SK-MEL-5 (cell line): ENCODE results near the gene FOXR2. TPM values are rescaled to one million over a fixed set of nuclear protein-coding genes. Genes with fewer than 3 reads are reported as not detected.

ENCODE experiments used
- DNase-seq: peaks from one replicate; pipeline ENCODE4 v3.0.0-alpha.2; 2016; ENCODE audit warnings: low read depth, low spot score
- in situ Hi-C: cut with HindIII; loops from 2 replicates; pipeline ENCODE4 v1.10.0; 2016; ENCODE audit warnings: low sequenced_read_pairs, high pct_unique_total_duplicates, low pct_unique_long_range_greater_than_20kb
- polyA plus RNA-seq, 2 experiments: library from polyadenylated mRNA; depleted of rRNA; stranded (reverse); fragments of >200 nt; gene quantifications; 2 replicates each; pipeline ENCODE4 v1.2.3, GENCODE V29; 2015
- small RNA-seq, 2 experiments: library from RNA; depleted of rRNA; stranded (forward); fragments of <200 nt; gene quantifications; one replicate each; pipeline ENCODE3, GENCODE V24; 2014
- total RNA-seq: library from RNA; depleted of rRNA; stranded (reverse); fragments of >200 nt; shearing (Covaris generic); gene quantifications from 2 replicates; pipeline ENCODE4 v1.2.3, GENCODE V29; 2014; rRNA removed

Gene FOXR2, protein sequence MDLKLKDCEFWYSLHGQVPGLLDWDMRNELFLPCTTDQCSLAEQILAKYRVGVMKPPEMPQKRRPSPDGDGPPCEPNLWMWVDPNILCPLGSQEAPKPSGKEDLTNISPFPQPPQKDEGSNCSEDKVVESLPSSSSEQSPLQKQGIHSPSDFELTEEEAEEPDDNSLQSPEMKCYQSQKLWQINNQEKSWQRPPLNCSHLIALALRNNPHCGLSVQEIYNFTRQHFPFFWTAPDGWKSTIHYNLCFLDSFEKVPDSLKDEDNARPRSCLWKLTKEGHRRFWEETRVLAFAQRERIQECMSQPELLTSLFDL
- total RNA-seq: not detected in 2 replicates
- polyA plus RNA-seq (2015; cell fraction: cytosol; rRNA removed): 0.07 TPM in 1 of 2 replicates, not detected in the other
- polyA plus RNA-seq (2015; cell fraction: nucleus; rRNA removed): 0.25 and 0.33 TPM in 2 replicates

DNA sequence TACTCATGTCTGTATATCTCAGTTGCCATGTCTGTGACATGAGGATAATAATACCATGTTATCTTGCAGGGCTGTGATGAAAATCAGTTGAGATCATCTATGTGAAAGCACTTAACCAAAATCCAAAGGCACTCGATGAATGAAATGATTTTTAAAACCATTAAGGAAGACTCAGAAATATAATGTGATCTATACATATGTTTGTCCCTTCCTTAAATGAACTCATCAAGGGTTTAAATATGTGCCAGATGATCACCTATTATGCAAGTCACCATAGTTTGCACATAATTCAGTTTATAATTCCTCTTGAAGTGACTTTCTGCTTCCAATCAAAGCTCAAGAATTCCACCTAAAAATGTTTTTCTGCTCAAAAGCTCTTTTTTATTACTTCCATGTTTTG, at the start of gene FOXR2:
Gene FOXR2, plus strand, starts transcription at position 301 of the 400 bp plus-strand sequence. CDS start 312 bp downstream, outside the sequence.
- in situ Hi-C loops: no loop called here
- DNase-seq: no peak

DNA sequence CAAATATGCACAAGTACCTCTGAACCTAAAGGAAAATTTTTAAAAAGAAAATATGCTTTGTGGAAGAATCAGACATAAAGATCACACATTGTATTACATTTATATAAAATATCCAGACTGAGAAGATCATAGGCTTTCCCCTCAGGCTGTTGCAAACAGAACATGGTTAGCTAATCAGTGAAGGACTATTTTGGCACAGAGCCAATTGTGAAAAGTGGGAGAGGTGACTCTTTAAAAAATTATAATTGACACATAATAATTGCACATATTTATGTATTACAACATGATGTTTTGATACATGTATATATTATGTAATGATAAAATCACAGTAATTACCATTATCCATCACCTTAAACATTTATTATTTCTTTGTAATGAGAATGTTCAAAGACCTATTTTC, 44.1 kb upstream of the FOXR2 start:
- in situ Hi-C loops: no loop called here
- no peak for DNase-seq

DNA sequence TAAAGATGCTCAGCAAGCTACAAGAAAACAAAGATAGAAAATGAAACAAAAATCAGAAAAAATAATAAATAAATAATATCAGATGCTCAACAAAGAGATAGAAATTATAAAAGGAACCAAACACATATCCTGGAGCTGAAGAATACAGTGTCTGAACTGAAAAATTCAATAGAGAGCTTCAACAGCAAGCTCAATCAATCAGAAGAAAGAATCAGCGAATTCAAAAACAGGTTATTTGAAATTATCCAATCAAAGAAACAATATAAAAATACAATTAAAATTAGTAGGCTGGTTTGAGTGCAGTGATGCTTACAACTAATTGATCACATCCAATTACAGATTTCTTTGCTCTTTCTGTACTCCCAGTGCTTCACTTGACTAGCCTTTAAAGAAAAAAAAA, 40.8 kb upstream of the FOXR2 start:
- in situ Hi-C loops: no loop called here
- no peak for DNase-seq

DNA sequence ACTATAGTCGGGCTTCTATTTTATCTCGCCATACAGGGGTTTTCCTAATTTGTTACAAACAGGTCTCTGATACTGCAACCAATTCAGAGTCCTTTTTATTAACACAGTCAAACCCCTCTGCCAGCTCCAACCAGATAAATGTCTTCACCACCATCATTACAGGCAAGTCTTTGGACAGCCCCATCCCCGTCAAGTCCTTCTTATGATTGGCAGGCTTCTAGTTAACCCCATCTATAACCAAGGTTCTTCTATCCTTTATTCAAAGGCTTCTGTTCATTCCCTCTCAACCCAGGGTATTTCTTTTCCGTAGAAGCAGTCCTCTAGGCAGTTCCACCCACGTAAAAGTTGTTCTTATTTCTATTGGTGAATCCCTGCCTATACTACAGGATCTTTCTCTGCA, 29.9 kb upstream of the FOXR2 start:
- no peak for DNase-seq
- in situ Hi-C loops: no loop called here

DNA sequence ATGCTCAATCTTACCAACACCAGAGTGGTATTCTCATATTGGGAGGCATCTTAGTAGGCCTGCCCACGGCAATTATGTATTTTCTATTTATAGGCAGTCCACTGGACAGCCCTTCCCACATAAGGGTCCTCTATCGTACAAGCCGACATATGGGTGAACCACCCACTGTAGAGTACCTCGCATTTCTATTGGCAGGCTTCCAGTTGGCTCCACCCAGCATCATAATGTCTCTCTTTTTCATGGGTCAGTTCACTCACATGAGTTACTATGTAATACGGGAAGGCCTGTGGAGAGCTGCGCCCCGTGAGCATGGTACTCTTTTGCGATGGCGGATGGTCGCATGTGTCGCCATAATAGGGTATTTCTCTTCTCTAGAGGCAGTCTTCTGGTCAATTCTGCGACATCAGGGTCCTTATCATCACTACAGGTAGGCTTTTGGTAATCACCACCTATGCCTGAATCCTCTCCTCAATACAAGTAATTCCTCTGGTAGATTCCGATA, 29.4 kb upstream of the FOXR2 start:
- in situ Hi-C loops: no loop called here
- no peak for DNase-seq

DNA sequence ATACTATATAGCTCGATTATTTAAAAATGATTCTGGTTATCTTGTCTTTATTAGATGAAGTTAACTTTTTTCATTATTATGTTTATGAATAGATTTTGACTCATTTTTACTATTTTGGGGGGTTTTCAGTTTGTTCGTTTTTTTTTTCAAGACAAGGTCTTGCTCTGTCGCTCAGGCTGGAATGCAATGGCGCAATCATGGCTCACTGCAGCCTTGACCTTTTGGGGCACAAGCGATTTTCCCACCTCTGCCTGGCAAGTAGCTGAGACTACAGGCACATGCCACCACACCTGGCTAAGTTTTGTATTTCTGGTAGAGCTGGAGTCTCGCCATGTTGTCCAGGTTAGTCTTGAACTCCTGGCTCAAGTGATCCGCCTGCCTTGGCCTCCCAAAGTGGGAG, 24.9 kb upstream of the FOXR2 start:
- no peak for DNase-seq
- in situ Hi-C loops: no loop called here

DNA sequence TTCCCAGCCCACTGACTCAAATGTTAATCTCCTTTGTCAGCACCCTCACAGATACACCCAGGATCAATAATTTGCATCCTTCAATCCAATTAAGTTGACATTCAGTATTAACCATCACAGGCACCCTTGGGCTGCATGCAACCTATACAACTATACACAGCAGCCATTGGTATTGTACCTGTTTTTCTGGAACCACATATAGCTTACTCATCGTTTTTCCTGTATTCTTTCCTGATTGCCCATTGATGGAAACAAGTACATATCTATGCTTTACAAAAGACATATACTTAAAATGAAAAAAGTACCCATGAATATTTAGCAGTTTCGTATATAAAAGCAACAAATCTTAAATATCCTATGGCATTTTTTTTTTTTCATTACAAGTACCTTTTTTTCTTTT, 3.7 kb upstream of the FOXR2 start:
- no peak for DNase-seq
- in situ Hi-C loops: no loop called here

DNA sequence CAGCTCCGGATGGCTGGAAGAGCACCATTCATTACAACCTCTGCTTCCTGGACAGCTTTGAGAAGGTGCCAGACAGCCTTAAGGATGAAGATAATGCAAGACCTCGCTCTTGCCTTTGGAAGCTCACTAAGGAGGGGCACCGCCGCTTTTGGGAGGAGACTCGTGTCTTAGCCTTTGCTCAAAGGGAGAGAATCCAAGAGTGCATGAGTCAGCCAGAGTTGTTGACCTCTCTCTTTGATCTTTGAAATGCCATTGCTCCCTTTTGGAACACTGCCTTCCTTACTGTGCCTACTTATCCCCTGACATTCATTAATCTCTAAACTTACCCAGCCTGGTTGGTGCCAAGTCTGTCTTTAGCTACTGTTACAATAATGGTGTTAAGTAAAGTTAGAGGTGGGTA, 1.2 kb downstream of the FOXR2 start:
- in situ Hi-C loops: no loop called here
- DNase-seq: no peak

DNA sequence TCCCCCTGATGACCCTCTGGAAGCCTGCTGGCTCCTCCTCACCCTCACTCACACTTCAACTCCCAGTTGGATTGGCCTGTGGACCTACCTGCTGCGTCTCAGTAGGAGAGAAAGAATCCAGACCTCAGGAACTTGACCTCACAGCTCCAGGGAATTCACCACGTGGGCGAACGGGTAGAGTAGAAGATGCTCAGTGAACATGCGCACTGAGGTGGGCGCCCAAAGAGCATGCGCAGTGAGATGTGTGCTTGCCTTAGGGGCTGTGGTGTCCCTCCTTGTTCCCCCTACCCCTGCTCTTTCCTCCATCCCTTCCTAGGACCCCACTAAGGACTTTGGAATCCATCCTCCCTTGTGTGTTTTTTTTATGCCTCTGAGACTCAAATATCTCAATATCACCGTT, 12.9 kb downstream of the FOXR2 start:
- no peak for DNase-seq
- in situ Hi-C loops: no loop called here

DNA sequence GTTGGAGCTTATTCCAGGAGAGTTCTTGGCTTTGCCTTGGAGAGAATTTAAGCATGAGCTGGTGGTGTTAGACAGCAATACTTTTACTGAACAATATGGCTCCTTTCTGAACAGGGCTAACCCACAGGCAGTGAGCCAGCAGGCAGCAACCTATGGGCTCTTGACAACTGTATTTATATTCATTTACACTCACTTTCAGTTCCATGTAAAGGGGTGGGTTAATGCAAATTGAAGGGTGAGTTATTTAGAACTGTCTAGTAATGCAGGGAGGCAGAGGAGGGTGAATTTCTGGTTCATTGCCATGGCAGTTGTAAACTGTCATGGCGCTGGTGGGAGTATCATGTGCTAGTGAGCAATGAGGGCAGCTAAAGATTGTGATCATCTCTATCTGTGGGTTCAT, 15.7 kb downstream of the FOXR2 start:
- in situ Hi-C loops: no loop called here
- no peak for DNase-seq

DNA sequence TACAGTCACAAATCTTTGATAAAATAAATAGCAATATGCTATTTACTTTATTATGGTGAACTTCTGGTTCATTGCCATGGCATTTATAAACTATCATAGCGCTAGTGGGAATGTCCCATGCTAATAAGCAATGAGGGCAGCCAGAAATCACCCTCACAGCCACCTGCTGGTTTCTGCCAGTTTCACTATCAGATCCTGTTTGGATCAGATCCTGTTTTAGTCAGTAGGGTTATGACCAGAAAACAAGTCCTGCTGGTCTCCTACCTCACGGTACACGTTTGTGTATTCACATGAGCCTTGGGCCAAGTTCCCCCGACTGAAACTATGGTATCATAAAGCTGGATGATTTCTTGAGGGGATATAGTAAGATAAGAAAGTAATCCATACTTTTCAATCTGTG, 17.7 kb downstream of the FOXR2 start:
- in situ Hi-C loops: no loop called here
- DNase-seq: no peak

DNA sequence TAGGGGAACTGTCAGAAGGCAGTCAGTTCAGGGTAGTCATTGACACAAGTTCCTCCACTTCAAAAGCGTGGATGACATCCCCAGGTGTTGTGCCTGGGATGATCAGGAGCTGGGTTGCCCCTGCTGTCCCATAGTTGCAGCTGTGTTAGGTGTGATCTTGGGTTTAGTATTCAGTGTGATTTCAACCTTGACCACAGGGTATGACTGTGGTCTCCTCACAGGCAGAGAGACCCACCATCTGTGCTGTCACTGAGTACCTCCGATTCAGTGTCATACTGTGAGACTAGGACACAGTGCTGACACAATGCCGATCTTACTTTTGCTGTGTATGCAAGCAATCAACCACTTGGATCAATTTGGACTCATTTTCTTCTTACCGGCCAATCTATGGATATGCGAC, 25.2 kb downstream of the FOXR2 start:
- in situ Hi-C loops: no loop called here

DNA sequence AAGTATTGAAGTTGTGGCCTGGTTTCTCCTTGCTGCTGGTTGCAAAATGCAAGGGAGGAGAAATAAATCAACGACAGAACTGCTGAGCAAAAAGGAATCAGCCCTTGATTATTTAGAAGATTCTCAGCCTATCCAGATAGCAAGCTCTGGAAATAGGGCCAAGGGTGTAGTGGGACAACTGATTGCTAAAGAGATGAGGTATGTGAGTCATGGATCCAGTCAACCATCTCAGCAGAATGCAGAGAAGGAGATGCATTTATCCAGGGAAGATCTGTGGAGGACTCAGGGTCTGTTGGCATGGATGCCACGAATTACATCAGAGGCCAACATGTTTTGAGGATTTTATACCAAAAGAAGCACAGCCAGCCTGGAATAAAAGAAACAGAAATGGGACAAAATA, 36.7 kb downstream of the FOXR2 start:
- in situ Hi-C loops: no loop called here

More for the DNA sequence above, 25.2 kb downstream of the FOXR2 start:
- no peak for DNase-seq

DNA sequence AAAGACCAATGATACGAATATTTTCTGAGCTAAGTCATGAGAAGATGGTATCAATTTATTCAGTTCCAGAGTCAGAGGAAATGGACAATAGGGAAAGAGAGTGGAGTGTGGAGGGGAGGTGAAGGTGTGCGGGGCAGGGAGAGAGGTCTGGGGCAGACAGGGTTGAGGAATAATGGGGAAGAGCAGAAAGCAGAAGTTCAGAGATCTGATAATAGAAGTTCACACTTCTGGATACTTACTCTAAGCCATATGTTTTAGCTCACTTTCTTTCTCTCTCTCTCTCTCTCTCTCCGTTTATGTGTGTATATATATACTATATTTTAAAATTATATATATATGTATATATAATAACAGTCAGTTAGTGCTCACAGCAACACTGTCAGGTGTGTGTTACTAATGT, 40.4 kb downstream of the FOXR2 start:
- no peak for DNase-seq
- in situ Hi-C loops: no loop called here

More for the DNA sequence above, 36.7 kb downstream of the FOXR2 start:
- no peak for DNase-seq

DNA sequence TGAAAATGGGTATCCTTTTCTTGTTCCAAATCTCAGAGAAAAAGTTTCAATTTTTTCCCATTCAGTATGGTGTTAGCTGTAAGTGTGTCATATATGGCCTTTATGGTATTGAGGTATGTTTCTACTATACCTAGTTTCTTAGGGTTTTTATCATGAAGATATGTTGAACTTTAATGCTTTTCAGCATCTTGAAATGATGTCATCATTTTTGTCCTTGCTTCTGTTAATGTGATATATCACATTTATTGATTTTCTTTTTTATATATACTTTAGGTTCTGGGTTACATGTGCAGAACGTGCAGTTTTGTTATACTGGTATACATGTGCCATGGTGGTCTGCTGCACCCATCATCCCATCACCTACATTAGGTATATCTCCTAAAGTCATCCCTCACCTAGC, 44.9 kb downstream of the FOXR2 start:
- in situ Hi-C loops: no loop called here
- DNase-seq: no peak

Small RNAs within 50 kb of the gene (small RNA-seq; reads per million reads assigned to genes)
- gene RF00019: 0 reads per million in 2 experiments

Other genes with a start within 250 kb of the FOXR2 start
- gene MAGEH1, start 171.3 kb upstream of the FOXR2 start, total RNA-seq: 25.2 and 31.2 TPM in 2 replicates
- 7.2 and 8.0 TPM in 2 replicates for gene USP51, start 133.6 kb upstream of the FOXR2 start, total RNA-seq
- 9.9 TPM in 2 replicates for gene RRAGB, start 94.3 kb downstream of the FOXR2 start, total RNA-seq